ENCODE data around the gene ANKRD17. TPM values are rescaled to one million over a fixed set of nuclear protein-coding genes. Genes with fewer than 3 reads are reported as not detected.

ANKRD17 gene
- total RNA-seq, 1 experiment from 2014 or later = 65.7 TPM

DNA sequence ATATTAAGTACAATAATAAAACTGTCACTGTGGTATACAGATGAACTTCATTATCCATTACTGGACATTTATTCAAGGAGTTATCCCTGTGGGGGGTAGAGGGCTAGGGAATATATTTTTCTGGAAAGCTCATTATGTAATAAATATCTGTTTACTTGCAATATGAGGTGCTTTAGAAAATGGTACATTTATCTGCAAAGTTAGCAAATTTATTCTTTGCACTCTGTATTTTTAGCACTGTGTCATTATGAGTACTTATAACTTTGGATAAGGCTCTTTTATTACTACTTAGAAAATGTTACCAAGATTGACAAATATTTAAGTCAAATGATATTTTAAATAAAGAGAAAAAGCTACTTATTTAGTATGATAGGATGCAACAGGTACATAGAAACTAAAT is 37.8 kb downstream of the ANKRD17 start:
- POLR2A ChIA-PET = interaction anchor here (0.7 to 5.1 kb wide), 7 partner anchors 8 to 216 kb away, joined by 3 to 82 read pairs (median 6); partner anchors contain the start of gene ANKRD17
- no peaks in the 10 kb centered on the region for H3K9me3 Mint-ChIP-seq (ENCODE audit: unreplicated experiment)
- BruUV-seq (replicated peaks) = no TSS peak

DNA sequence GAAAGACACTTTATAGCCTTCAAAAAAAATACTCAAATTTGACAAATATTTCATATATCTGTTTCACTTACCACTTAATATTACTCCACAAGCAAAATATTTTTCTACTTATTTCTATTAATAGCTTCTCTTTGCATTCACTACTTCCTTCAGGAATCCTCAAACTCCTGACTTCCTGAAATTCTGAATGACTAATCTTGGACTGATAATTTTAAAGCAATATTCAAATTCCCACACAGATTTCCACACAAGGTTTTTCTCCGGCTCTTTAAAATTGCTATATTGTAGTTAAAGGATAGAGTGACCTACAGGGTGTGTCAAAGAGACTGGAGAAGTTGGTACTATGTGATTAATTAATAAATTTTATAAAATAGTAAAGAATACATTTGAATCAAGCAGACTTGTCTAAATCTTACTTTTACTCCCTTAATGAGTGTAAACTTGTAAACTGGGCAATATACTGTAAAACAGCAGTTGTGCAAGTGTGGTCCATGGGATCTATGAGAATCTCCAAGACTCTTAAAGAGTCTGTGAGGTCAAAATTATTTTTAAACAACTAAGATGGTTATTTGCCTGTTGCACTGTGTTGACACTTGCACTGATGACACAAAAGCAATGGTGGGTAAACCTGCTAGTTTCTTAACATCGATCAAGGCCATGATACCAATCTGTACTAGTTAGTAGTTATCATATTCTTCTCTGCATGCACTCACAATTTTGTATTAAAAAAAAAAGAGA is 44.5 kb downstream of the ANKRD17 start:
- Mint-ChIP-seq H3K4me3 (ENCODE audit: unreplicated experiment) (no peak overlapping the region), H3K9me3 (ENCODE audit: unreplicated experiment) (no peaks in the 10 kb centered on the region), H3K27ac (ENCODE audit: low read depth, unreplicated experiment) (peak overlapping the region; percentile 19), H3K27me3 (ENCODE audit: insufficient read depth, unreplicated experiment) (no peaks in the 10 kb centered on the region), H3K4me1 (ENCODE audit: insufficient read depth, unreplicated experiment) (peaks cover 11% of the 10 kb centered on the region), H3K36me3 (ENCODE audit: insufficient read depth, unreplicated experiment) (peaks cover 28% of the 10 kb centered on the region)
- no peak for DNase-seq (ENCODE audit: unreplicated experiment)
- ChIA-PET POLR2A (interaction anchor here (0.8 to 1.7 kb wide), 4 partner anchors 7 to 45 kb away, joined by 4 to 6 read pairs (median 5); partner anchors contain the start of gene ANKRD17), CTCF (interaction anchor here (0.5 to 0.6 kb wide), 2 partner anchors 127 to 165 kb away, joined by 3 to 4 read pairs; no protein-coding TSS in a partner anchor)
- BruUV-seq (replicated peaks) = no TSS peak
- TF ChIP-seq, protein P1, sequence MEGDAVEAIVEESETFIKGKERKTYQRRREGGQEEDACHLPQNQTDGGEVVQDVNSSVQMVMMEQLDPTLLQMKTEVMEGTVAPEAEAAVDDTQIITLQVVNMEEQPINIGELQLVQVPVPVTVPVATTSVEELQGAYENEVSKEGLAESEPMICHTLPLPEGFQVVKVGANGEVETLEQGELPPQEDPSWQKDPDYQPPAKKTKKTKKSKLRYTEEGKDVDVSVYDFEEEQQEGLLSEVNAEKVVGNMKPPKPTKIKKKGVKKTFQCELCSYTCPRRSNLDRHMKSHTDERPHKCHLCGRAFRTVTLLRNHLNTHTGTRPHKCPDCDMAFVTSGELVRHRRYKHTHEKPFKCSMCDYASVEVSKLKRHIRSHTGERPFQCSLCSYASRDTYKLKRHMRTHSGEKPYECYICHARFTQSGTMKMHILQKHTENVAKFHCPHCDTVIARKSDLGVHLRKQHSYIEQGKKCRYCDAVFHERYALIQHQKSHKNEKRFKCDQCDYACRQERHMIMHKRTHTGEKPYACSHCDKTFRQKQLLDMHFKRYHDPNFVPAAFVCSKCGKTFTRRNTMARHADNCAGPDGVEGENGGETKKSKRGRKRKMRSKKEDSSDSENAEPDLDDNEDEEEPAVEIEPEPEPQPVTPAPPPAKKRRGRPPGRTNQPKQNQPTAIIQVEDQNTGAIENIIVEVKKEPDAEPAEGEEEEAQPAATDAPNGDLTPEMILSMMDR (IDR thresholded peaks at IDR 0.05; ENCODE audit: unreplicated experiment) = no peak
- intact Hi-C loops (cut with micrococcal nuclease) = no loop called here

More for the DNA sequence above, 37.8 kb downstream of the ANKRD17 start:
- peaks cover 23% of the 10 kb centered on the region for H3K36me3 Mint-ChIP-seq (ENCODE audit: insufficient read depth, unreplicated experiment)
- CTCF ChIA-PET = no interaction called here
- intact Hi-C loops (cut with micrococcal nuclease) = no loop called here
- no peak overlapping the region for H3K27ac Mint-ChIP-seq (ENCODE audit: low read depth, unreplicated experiment)
- no peak for DNase-seq (ENCODE audit: unreplicated experiment)
- H3K4me1 Mint-ChIP-seq (ENCODE audit: insufficient read depth, unreplicated experiment) = peaks cover 11% of the 10 kb centered on the region
- TF ChIP-seq, protein P1 (IDR thresholded peaks at IDR 0.05; ENCODE audit: unreplicated experiment) = no peak
- H3K27me3 Mint-ChIP-seq (ENCODE audit: insufficient read depth, unreplicated experiment) = no peaks in the 10 kb centered on the region
- H3K4me3 Mint-ChIP-seq (ENCODE audit: unreplicated experiment) = peak overlapping the region; percentile 19

DNA sequence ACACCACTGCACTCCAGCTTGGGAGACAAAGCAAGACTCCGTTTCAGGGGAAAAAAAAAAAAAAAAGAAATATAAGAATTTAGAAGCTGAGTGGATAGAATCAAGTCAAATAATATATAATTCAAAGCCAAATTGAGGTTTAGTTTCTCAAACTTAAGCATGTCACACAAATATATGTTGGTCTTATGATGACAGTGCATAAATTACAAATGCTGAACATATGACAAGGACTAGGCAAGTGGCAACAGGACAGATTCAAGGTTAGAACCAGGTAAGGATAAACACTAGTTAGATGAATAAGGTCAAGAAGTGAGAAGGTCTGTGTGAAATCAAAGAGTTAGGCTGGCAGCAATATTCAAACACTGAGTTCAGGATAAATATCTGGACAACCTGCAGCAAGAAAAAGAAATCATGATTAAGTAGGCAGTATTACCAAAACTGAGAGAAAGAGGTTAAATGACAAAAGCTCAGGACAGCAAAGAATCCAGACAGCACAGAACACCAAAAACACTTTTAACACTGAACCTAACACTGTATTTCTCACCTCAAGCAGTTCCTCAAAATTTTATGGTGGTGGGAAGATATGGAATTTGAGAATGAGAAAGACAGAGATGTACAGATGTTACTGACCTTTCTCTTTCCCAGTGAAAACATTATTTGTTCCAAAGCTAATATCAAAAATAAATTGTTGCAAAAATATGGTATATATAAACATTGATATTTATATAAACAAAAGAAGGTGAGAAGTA is 45.4 kb downstream of the ANKRD17 start:
- intact Hi-C loops (cut with micrococcal nuclease) = no loop called here
- Mint-ChIP-seq H3K27ac (ENCODE audit: low read depth, unreplicated experiment) (no peak overlapping the region), H3K36me3 (ENCODE audit: insufficient read depth, unreplicated experiment) (peaks cover 28% of the 10 kb centered on the region), H3K27me3 (ENCODE audit: insufficient read depth, unreplicated experiment) (no peaks in the 10 kb centered on the region), H3K9me3 (ENCODE audit: unreplicated experiment) (no peaks in the 10 kb centered on the region), H3K4me1 (ENCODE audit: insufficient read depth, unreplicated experiment) (peaks cover 18% of the 10 kb centered on the region), H3K4me3 (ENCODE audit: unreplicated experiment) (no peak overlapping the region)
- DNase-seq (ENCODE audit: unreplicated experiment) = no peak
- CTCF ChIA-PET = interaction anchor here (0.5 kb wide), 1 partner anchor 164 kb away, joined by 3 read pairs; no protein-coding TSS in a partner anchor
- POLR2A ChIA-PET = interaction anchor here (0.6 to 1.7 kb wide), 6 partner anchors 8 to 148 kb away, joined by 3 to 6 read pairs (median 4); partner anchors contain the start of gene ANKRD17
- TF ChIP-seq, protein P1 (IDR thresholded peaks at IDR 0.05; ENCODE audit: unreplicated experiment) = no peak
- no TSS peak for BruUV-seq (replicated peaks)

DNA sequence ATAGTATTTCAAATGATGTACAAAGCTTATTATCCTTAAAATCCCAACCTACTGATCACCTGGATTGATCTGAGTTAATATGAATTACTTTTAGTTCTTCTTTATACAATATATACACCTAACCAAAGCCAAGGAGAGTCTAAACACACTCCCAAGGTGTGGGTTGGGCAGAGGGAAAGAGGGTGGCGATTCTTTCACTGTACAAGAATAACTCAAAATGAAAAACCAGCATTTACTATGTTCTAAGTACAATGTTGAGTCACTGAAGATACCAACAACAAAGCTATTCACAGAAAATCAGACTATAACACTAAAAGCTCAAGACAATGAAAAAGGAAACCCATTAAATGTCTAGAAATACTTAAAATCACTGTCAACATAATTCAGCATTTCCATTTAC is 46.6 kb downstream of the ANKRD17 start:
- BruUV-seq (replicated peaks) = no TSS peak

More for the DNA sequence above, 46.6 kb downstream of the ANKRD17 start:
- ChIA-PET CTCF (interaction anchor here (0.6 to 1.3 kb wide), 2 partner anchors 50 to 102 kb away, joined by 3 to 4 read pairs; no protein-coding TSS in a partner anchor), POLR2A (interaction anchor here (1.3 to 1.7 kb wide), 4 partner anchors 9 to 12 kb away, joined by 4 to 7 read pairs (median 5); no protein-coding TSS in a partner anchor)
- TF ChIP-seq, protein P1 (IDR thresholded peaks at IDR 0.05; ENCODE audit: unreplicated experiment) = no peak
- no peaks in the 10 kb centered on the region for H3K27me3 Mint-ChIP-seq (ENCODE audit: insufficient read depth, unreplicated experiment)
- H3K4me1 Mint-ChIP-seq (ENCODE audit: insufficient read depth, unreplicated experiment) = peaks cover 18% of the 10 kb centered on the region
- H3K4me3 Mint-ChIP-seq (ENCODE audit: unreplicated experiment) = no peak overlapping the region
- DNase-seq (ENCODE audit: unreplicated experiment) = no peak
- intact Hi-C loops (cut with micrococcal nuclease) = no loop called here
- peaks cover 21% of the 10 kb centered on the region for H3K36me3 Mint-ChIP-seq (ENCODE audit: insufficient read depth, unreplicated experiment)
- H3K27ac Mint-ChIP-seq (ENCODE audit: low read depth, unreplicated experiment) = no peak overlapping the region
- H3K9me3 Mint-ChIP-seq (ENCODE audit: unreplicated experiment) = no peaks in the 10 kb centered on the region
